HUES6 (cell line): Measurements from ENCODE around the gene CHD1L.
"Not testable (repeated sequence)": the region's sequence is repeated elsewhere in the genome, so short reads cannot be mapped to it uniquely, and the experiment has no call there.

Experiments used
- H3K27ac ChIP-seq: 2 replicates; pipeline ENCODE4 v1.7.0; 2013; ENCODE audit warnings: low read depth, mild to moderate bottlenecking, low read length, inconsistent platforms
- H3K27me3 ChIP-seq: 2 replicates; pipeline ENCODE4 v1.6.1; 2013; ENCODE audit warnings: low read length; ENCODE audit not compliant: control insufficient read depth, insufficient read depth
- H3K36me3 ChIP-seq: 2 replicates; pipeline ENCODE4 v1.6.1; 2013; ENCODE audit warnings: low read length; ENCODE audit not compliant: control insufficient read depth, insufficient read depth
- H3K4me1 ChIP-seq: 2 replicates; pipeline ENCODE4 v1.6.1; 2013; ENCODE audit warnings: low read length; ENCODE audit not compliant: control insufficient read depth, insufficient read depth
- H3K4me3 ChIP-seq: 2 replicates; pipeline ENCODE4 v1.5.1; 2013; ENCODE audit warnings: low read depth, low read length
- H3K9ac ChIP-seq: one replicate; pipeline ENCODE4 v1.6.1; 2013; ENCODE audit warnings: mild to moderate bottlenecking, low read length
- H3K9me3 ChIP-seq: 2 replicates; pipeline ENCODE4 v1.6.1; 2013; ENCODE audit warnings: low read depth, low read length; ENCODE audit not compliant: control insufficient read depth, insufficient read depth

The CHD1L gene

DNA sequence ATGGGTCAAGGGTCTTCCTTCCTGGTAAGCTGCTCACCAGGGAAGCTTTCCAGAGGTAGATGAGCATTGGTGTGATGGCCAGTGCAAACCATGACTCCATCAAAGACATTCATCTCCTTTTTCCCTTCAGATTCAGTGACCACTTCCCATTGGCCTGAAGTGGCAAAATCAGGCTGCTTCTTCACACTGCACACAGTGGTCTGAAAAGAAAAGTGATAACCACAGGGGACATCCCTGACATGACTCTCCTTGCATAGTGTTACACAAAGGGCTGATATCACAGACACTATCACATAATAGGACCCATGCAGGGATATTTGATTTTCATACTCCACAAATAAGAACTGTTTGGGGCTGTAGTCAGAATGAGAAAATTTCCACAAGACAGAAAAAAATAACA is 29.2 kb upstream of the CHD1L start:
- Histone ChIP-seq H3K4me3 (no peak overlapping the region), H3K27ac (no peak overlapping the region), H3K9ac (no peak overlapping the region), H3K9me3 (no peaks in the 10 kb centered on the region), H3K36me3 (no peaks in the 10 kb centered on the region), H3K4me1 (no peaks in the 10 kb centered on the region), H3K27me3 (no peaks in the 10 kb centered on the region)

DNA sequence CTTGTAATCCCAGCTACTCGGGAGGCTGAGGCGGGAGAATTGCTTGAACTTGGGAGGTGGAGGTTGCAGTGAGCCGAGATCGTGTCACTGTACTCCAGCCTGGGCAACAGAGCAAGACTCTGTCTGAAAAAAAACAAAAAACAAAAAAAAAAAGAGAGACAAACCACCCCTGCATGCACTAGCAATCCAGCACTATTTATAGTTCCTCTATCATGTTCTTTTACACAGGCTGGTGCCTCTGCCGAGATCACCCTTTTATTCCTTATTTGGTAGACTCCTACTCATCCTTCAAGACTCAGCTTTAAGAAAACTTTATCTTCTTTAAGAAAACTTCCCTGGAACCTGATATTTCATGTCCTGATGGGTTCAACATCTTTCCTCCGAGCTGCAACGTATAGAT is 28.2 kb upstream of the CHD1L start:
- Histone ChIP-seq H3K4me1 (no peaks in the 10 kb centered on the region), H3K4me3 (no peak overlapping the region), H3K9me3 (no peaks in the 10 kb centered on the region), H3K9ac (no peak overlapping the region), H3K27me3 (no peaks in the 10 kb centered on the region), H3K36me3 (no peaks in the 10 kb centered on the region), H3K27ac (no peak overlapping the region)

DNA sequence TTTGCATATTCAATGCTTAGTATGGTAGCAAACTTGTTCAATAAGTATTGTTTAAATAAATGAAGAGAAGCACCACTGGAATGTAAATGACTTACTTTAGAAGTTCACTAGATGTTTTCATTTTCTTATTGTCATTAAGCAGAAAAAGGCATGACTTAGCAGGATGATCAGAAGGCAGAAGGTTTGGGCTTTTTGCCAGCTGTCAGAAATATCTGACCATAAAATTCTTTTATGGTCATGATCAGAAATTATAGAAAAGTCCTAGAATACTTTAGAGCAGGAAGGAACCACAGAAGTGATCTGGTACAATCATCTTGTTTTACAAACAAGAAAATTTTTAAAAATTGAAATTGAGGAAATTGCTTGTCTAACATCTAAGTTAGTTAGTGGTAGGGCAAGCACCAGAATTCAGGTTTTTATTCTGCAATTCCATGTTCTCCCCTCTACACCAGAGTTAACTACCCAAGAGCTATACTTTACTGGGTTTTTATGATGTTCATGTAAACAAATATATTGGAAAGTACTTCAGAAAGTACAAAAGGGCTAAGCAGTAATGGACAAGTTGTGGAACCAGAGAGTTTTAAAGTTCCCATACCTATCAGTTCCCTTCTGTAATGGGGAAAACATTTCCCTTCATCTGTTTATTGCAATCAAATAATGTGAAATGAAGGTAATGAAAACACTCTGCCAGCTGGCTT is 27.5 kb upstream of the CHD1L start:
- no peak overlapping the region for H3K4me3 ChIP-seq
- H3K27ac ChIP-seq: no peak overlapping the region
- H3K9ac ChIP-seq: no peak overlapping the region
- H3K27me3 ChIP-seq: no peaks in the 10 kb centered on the region
- H3K9me3 ChIP-seq: no peaks in the 10 kb centered on the region
- no peaks in the 10 kb centered on the region for H3K4me1 ChIP-seq
- no peaks in the 10 kb centered on the region for H3K36me3 ChIP-seq

DNA sequence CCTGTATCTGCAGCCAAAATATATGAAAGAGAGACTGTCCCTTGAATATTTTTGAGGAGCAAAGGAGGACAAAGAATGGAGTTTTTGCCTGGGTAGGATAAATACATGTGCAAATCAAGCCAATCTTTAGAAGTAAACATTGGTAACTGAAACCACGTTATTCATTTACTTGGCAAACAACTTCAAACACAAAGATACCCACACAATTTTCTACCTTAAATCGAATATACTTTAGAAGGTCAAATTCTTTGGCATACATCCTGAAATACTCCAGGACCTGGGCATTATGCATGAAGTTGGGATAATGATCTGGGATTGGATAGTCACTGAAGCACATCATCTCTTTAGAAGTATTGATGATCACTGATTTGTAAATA is 27.0 kb upstream of the CHD1L start:
- no peaks in the 10 kb centered on the region for H3K4me1 ChIP-seq
- H3K9ac ChIP-seq: no peak overlapping the region
- H3K9me3 ChIP-seq: no peaks in the 10 kb centered on the region
- H3K27me3 ChIP-seq: no peaks in the 10 kb centered on the region
- no peaks in the 10 kb centered on the region for H3K36me3 ChIP-seq
- no peak overlapping the region for H3K4me3 ChIP-seq
- H3K27ac ChIP-seq: no peak overlapping the region

DNA sequence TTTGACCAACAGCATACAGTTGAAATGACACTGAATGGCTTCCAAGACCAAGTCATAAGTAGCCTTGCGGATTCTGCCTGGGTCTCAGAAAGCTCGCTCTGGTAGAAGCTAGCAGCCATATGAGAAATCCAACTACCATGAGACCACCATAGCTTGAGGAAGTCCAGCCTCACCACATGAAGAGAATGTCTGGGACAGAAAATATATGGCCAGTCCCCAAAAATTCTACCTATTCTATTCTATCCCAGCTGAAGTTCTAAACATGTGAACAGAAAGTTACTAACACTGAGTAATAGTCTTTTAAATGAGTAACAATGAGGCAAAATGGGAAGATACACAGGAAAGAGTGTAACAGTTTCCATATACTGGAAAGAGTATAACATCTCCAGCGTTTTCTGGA is 26.4 kb upstream of the CHD1L start:
- no peak overlapping the region for H3K9ac ChIP-seq
- no peaks in the 10 kb centered on the region for H3K4me1 ChIP-seq
- no peaks in the 10 kb centered on the region for H3K36me3 ChIP-seq
- no peaks in the 10 kb centered on the region for H3K9me3 ChIP-seq
- no peaks in the 10 kb centered on the region for H3K27me3 ChIP-seq
- no peak overlapping the region for H3K27ac ChIP-seq
- no peak overlapping the region for H3K4me3 ChIP-seq

DNA sequence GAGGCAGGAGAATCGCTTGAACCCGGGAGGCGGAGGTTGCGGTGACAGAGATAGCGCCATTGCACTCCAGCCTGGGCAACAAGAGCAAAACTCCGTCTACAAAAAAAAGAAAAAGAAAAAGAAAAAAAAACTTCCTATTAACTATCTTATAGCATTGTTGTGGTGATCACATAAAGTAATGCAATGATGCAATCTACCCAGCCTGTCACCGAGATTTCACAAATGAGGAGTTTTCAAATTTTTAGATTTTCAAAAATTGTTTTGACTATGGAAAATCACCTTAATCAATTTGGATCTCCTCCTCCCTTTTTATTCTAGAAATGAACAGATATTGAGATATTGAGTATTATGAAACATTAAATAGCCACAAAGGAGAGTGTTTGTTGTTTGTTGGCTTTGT is 25.3 kb upstream of the CHD1L start:
- Histone ChIP-seq H3K27ac (no peak overlapping the region), H3K9ac (no peak overlapping the region), H3K27me3 (no peaks in the 10 kb centered on the region), H3K9me3 (no peaks in the 10 kb centered on the region), H3K4me1 (no peaks in the 10 kb centered on the region), H3K4me3 (no peak overlapping the region), H3K36me3 (no peaks in the 10 kb centered on the region)

DNA sequence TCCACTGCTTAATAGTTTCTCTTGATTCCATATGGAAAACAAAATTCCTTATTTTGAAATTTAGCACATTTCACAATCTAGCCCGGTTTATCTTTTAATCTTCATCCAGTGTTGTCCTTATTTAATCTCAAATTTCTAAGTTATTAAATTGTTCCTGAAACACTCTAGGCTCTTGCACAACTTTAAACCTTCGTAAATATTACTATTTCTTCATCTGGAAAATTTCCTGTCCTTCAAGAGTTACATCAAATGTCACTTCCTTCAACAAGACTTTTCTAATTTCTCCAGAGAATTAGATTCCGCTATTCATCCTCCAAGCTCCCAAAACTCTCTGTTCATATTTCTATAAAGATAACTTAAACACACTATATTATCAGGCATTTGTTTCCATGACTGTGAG is 23.9 kb upstream of the CHD1L start:
- Histone ChIP-seq H3K9ac (no peak overlapping the region), H3K27ac (no peak overlapping the region), H3K9me3 (no peaks in the 10 kb centered on the region), H3K4me1 (peaks cover 2% of the 10 kb centered on the region), H3K27me3 (peaks cover 2% of the 10 kb centered on the region; the same call in 1 of the 2 replicates), H3K4me3 (no peak overlapping the region), H3K36me3 (no peaks in the 10 kb centered on the region)

DNA sequence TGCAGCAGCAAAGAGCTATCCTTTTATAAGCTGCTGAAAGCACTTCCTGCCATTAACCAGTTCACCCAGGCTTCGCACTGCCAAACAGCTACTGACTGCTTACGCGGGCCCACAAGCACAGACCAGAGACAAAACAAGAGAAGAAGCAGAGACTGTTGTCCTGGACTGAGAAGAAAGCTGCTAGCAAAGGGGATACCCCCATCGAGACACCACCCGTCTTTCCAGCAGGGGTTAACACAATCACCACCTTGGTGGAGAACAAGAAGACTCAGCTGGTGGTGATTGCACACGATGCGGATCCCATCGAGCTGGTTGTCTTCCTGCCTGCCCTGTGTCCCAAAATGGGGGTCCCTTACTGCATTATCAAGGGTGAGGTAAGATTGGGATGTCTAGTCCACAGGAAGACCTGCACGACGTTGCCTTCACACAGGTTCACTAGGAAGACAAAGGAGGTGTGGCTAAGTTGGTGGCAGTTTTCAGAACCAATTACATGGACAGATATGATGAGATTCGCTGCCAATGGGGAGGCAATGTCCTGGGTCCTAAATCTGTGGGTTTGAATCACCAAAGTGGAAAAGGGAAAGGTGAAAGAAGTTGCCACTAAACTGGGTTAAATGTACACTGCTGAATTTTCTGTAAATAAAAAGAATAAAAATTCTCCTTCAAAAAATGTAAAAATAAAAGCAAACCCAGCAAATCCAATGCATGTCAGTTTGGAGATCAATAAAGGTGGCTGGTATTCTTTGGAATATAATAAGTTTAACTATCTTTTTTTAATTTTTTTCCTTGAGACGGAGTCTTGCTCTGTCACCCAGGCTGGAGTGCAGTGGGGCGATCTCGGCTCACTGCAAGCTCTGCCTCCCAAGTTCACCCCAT is 18.5 kb upstream of the CHD1L start:
- Histone ChIP-seq H3K27ac (no peak overlapping the region), H3K4me1 (peaks cover 7% of the 10 kb centered on the region), H3K27me3 (peaks cover 15% of the 10 kb centered on the region), H3K9me3 (no peaks in the 10 kb centered on the region), H3K4me3 (0 out of 2 replicates have a peak overlapping the region, but pooled peaks have one; percentile 18), H3K9ac (no peak overlapping the region), H3K36me3 (no peaks in the 10 kb centered on the region)

DNA sequence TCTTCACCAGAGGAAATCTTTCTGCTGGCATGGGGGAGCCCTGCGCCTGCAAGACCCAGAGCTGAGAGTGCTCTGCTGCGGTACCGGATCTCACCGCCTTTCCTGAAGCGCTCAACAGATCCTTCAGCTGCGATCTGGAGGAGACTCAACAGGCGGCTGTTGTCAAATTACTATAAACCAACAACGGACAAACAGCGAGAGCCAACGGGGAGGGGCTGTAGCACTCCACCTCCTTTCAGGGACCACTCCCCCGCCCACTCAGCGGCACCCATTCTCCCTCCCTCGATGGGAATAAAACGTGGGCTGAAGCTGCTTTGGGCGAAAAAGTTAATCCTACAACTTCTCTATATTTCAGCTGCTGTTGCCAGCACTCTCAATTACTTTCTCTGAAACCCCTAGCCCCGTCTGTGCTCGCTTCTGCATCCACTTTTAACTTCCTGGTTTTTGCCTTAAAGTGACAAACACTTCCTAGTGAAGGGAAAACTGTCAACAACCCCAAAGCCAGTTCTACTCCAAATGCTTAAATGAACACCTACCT is 17.2 kb upstream of the CHD1L start, which contains the start of gene FMO5:
TSS of gene FMO5 (minus strand) at position 147 of the 538 bp plus-strand sequence. CDS start 310 bp downstream, outside the sequence.
- H3K4me3 ChIP-seq: peak within 1 kb of the TSS; percentile 65
- no peak within 1 kb of the TSS for H3K27ac ChIP-seq
- no peaks in the 10 kb centered on the region for H3K9me3 ChIP-seq
- H3K9ac ChIP-seq: no peak within 1 kb of the TSS
- H3K4me1 ChIP-seq: peaks cover 7% of the 10 kb centered on the region
- no peaks in the 10 kb centered on the region for H3K36me3 ChIP-seq
- H3K27me3 ChIP-seq: peaks cover 15% of the 10 kb centered on the region

DNA sequence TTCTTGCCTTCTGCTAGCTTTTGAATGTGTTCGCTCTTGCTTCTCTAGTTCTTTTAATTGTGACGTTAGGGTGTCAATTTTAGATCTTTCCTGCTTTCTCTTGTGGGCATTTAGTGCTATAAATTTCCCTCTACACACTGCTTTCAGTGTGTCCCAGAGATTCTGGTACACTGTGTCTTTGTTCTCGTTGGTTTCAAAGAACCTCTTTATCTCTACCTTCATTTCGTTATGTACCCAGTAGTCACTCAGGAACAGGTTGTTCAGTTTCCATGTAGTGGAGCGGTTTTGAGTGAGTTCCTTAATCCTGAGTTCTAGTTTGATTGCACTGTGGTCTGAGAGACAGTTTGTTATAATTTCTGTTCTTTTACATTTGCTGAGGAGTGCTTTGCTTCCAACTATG is 11.5 kb upstream of the CHD1L start:
- not testable (repeated sequence) for H3K9ac ChIP-seq, H3K27ac ChIP-seq, H3K4me3 ChIP-seq, H3K4me1 ChIP-seq, H3K36me3 ChIP-seq, H3K27me3 ChIP-seq
- H3K9me3 ChIP-seq: peaks cover 26% of the 10 kb centered on the region

DNA sequence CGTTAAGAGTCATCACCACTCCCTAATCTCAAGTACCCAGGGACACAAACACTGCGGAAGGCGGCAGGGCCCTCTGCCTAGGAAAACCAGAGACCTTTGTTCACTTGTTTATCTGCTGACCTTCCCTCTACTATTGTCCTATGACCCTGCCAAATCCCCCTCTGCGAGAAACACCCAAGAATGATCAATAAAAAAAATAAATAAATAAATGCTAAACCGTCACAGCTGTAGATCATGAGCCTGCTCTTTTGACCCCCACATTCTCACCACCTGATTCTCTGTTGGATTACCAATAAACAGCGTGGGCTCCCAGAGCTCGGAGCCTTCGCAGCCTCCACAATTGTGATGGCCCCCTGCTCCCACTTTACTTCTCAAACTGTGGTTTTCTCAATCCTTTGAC is 8.6 kb upstream of the CHD1L start:
- H3K27me3 ChIP-seq, H3K9ac ChIP-seq, H3K4me3 ChIP-seq, H3K36me3 ChIP-seq, H3K4me1 ChIP-seq, H3K27ac ChIP-seq: not testable (repeated sequence)
- peaks cover 42% of the 10 kb centered on the region for H3K9me3 ChIP-seq
